Spinal cord (tissue), 10 donors: ENCODE results near the gene SMURF1. TPM values are rescaled to one million over a fixed set of nuclear protein-coding genes. Genes with fewer than 3 reads are reported as not detected.

Source experiments
- DNase-seq, 6 donors: peaks; one replicate each; pipeline versions ENCODE4 v3.0.0 to v3.0.0-alpha.2; 2013 to 2015; ENCODE audit warnings: low spot score in 6 of 6, low read depth in 4 of 6
- H3K27ac ChIP-seq: one replicate; pipeline ENCODE4 v1.5.1; 2013; ENCODE audit warnings: low read depth, low read length, control low read depth
- H3K27me3 ChIP-seq: one replicate; pipeline ENCODE4 v1.6.1; 2013; ENCODE audit warnings: low read length; ENCODE audit not compliant: control insufficient read depth, insufficient read depth
- H3K36me3 ChIP-seq: one replicate; pipeline ENCODE4 v1.6.1; 2013; ENCODE audit warnings: low read length; ENCODE audit not compliant: control insufficient read depth, insufficient read depth
- H3K4me1 ChIP-seq: one replicate; pipeline ENCODE4 v1.6.1; 2013; ENCODE audit warnings: low read length; ENCODE audit not compliant: control insufficient read depth, insufficient read depth
- H3K4me3 ChIP-seq: one replicate; pipeline ENCODE4 v1.5.1; 2013; ENCODE audit warnings: low read depth, low read length, control low read depth
- H3K9me3 ChIP-seq: one replicate; pipeline ENCODE4 v1.6.1; 2013; ENCODE audit warnings: low read length; ENCODE audit not compliant: control insufficient read depth, insufficient read depth
- WGBS: methylation state at CpG from one replicate; pipeline ENCODE4 v1.1.5; 2013; ENCODE audit warnings: missing lambda C conversion rate; ENCODE audit not compliant: insufficient coverage; 5-methylcytosine and 5-hydroxymethylcytosine counted together
- polyA plus RNA-seq, 2 donors: library from polyadenylated mRNA; unstranded; fragments of 120-200 nt; gene quantifications; one replicate each; pipeline ENCODE4 v1.2.1, GENCODE V29; 2013; ENCODE audit not compliant: insufficient read length in 2 of 2
- total RNA-seq, 2 donors: library from RNA; depleted of rRNA in 1 of 2; stranded (reverse); fragments of 120-200 nt in 1 of 2; fragments of >200 nt in 1 of 2; gene quantifications; one replicate each; pipeline versions ENCODE4 v1.2.3 to v1.2.4, GENCODE V29; 2013 to 2014
- donor health status: healthy.

SMURF1 gene
- total and polyA plus RNA-seq, 4 donors, result 22.7 to 28.8 (median 26.8) TPM

GRCh38 chr7:99079104-99079503 lies 64.8 kb downstream of the SMURF1 start:
- WGBS, result 64% methylated on average over 9 of the region's 9 CpGs
- peaks cover 5% of the 10 kb centered on the region for H3K4me1 ChIP-seq
- H3K36me3 ChIP-seq, result peaks cover 4% of the 10 kb centered on the region
- H3K9me3 ChIP-seq, result no peaks in the 10 kb centered on the region
- H3K27ac ChIP-seq, result no peak overlapping the region
- no peak overlapping the region for H3K4me3 ChIP-seq
- no peak for DNase-seq
- H3K27me3 ChIP-seq, result no peaks in the 10 kb centered on the region

GRCh38 chr7:99078416-99078815 lies 65.5 kb downstream of the SMURF1 start:
- Histone ChIP-seq H3K27ac (no peak overlapping the region), H3K4me1 (peaks cover 5% of the 10 kb centered on the region), H3K9me3 (peaks cover 2% of the 10 kb centered on the region), H3K36me3 (peaks cover 4% of the 10 kb centered on the region), H3K4me3 (no peak overlapping the region), H3K27me3 (no peaks in the 10 kb centered on the region)
- 75% methylated on average over 6 of the region's 6 CpGs for WGBS
- no peak for DNase-seq

- Histone ChIP-seq H3K27me3 (no peaks in the 10 kb centered on the region), H3K9me3 (peaks cover 2% of the 10 kb centered on the region), H3K4me1 (peaks cover 5% of the 10 kb centered on the region), H3K27ac (no peak overlapping the region), H3K36me3 (peaks cover 4% of the 10 kb centered on the region), H3K4me3 (no peak overlapping the region)
- 94% methylated on average over 5 of the region's 10 CpGs for WGBS
- no peak for DNase-seq
Measured at GRCh38 chr7:99076615-99077014, 67.3 kb downstream of the SMURF1 start.

GRCh38 chr7:99073839-99074446 lies 70.0 kb downstream of the SMURF1 start:
- H3K9me3 ChIP-seq, result peaks cover 2% of the 10 kb centered on the region
- no peak for DNase-seq
- peaks cover 5% of the 10 kb centered on the region for H3K4me1 ChIP-seq
- no peak overlapping the region for H3K27ac ChIP-seq
- peaks cover 2% of the 10 kb centered on the region for H3K36me3 ChIP-seq
- no CpG with 5 or more reads among the region's 2 CpGs for WGBS
- H3K4me3 ChIP-seq, result no peak overlapping the region
- H3K27me3 ChIP-seq, result no peaks in the 10 kb centered on the region

GRCh38 chr7:99072126-99072525 lies 71.8 kb downstream of the SMURF1 start:
- H3K36me3 ChIP-seq, result no peaks in the 10 kb centered on the region
- no peaks in the 10 kb centered on the region for H3K27me3 ChIP-seq
- H3K9me3 ChIP-seq, result peaks cover 2% of the 10 kb centered on the region
- H3K4me1 ChIP-seq, result peaks cover 3% of the 10 kb centered on the region
- no peak overlapping the region for H3K4me3 ChIP-seq
- no peak for DNase-seq
- no peak overlapping the region for H3K27ac ChIP-seq
- WGBS, result 100% methylated on average over 3 of the region's 7 CpGs

GRCh38 chr7:99070361-99070760 lies 73.5 kb downstream of the SMURF1 start:
- H3K27me3 ChIP-seq, result no peaks in the 10 kb centered on the region

GRCh38 chr7:99061001-99061776 lies 82.7 kb downstream of the SMURF1 start:
- Histone ChIP-seq H3K27ac (no peak overlapping the region), H3K27me3 (no peaks in the 10 kb centered on the region), H3K4me3 (no peak overlapping the region), H3K9me3 (no peaks in the 10 kb centered on the region), H3K36me3 (peaks cover 10% of the 10 kb centered on the region), H3K4me1 (no peaks in the 10 kb centered on the region)
- WGBS, result 89% methylated on average over 4 of the region's 6 CpGs
- no peak for DNase-seq

More at GRCh38 chr7:99070361-99070760, 73.5 kb downstream of the SMURF1 start:
- Histone ChIP-seq H3K4me3 (no peak overlapping the region), H3K9me3 (peaks cover 2% of the 10 kb centered on the region), H3K36me3 (no peaks in the 10 kb centered on the region), H3K27ac (no peak overlapping the region), H3K4me1 (peaks cover 3% of the 10 kb centered on the region)
- DNase-seq, result no peak
- WGBS, result no CpG with 5 or more reads among the region's 3 CpGs

- H3K4me3 ChIP-seq, result no peak overlapping the region
- no peak for DNase-seq
- WGBS, result no CpG with 5 or more reads among the region's 9 CpGs
- no peaks in the 10 kb centered on the region for H3K4me1 ChIP-seq
- H3K27ac ChIP-seq, result no peak overlapping the region
- no peaks in the 10 kb centered on the region for H3K9me3 ChIP-seq
- H3K36me3 ChIP-seq, result peaks cover 45% of the 10 kb centered on the region
- no peaks in the 10 kb centered on the region for H3K27me3 ChIP-seq
Measured at GRCh38 chr7:99054781-99055180, 89.1 kb downstream of the SMURF1 start.

GRCh38 chr7:99050971-99051370 lies 92.9 kb downstream of the SMURF1 start:
- no peaks in the 10 kb centered on the region for H3K27me3 ChIP-seq
- peaks cover 68% of the 10 kb centered on the region for H3K36me3 ChIP-seq
- DNase-seq, result no peak
- WGBS, result 67% methylated on average over 1 of the region's 2 CpGs
- no peaks in the 10 kb centered on the region for H3K9me3 ChIP-seq
- H3K27ac ChIP-seq, result no peak overlapping the region
- H3K4me3 ChIP-seq, result no peak overlapping the region
- no peaks in the 10 kb centered on the region for H3K4me1 ChIP-seq
